SK-N-SH treated with all-trans-retinoic acid at 6 μM for 48 hours (cell line): ENCODE results near the gene GRK4.

Source experiments
- ATAC-seq: fragments of 200-7000 bp; cut with Tn5 transposase; 3 replicates; pipeline ENCODE4 v1.9.1; 2020; ENCODE audit warnings: mild to moderate bottlenecking, moderate library complexity
- BACH2 ChIP-seq: fragments of 250-450 bp; sonication (Bioruptor Pico); IDR thresholded peaks from 2 replicates; pipeline ENCODE4 v1.9.0; 2021; ENCODE audit warnings: mild to moderate bottlenecking, borderline replicate concordance
- CREB5 ChIP-seq: fragments of 250-450 bp; sonication (Bioruptor Pico); IDR thresholded peaks from 2 replicates; pipeline ENCODE4 v1.5.1; 2020; ENCODE audit warnings: low read depth, mild to moderate bottlenecking, moderate library complexity
- CSDC2 ChIP-seq: fragments of 250-450 bp; sonication (Bioruptor Pico); IDR thresholded peaks from 2 replicates; pipeline ENCODE4 v1.5.0; 2020; ENCODE audit warnings: mild to moderate bottlenecking, moderate library complexity
- CSRNP3 ChIP-seq: fragments of 250-450 bp; sonication (Bioruptor Pico); IDR thresholded peaks from 2 replicates; pipeline ENCODE4 v1.5.1; 2021; ENCODE audit warnings: mild to moderate bottlenecking, moderate library complexity
- ESRRG ChIP-seq: fragments of 250-450 bp; sonication (Bioruptor Pico); IDR thresholded peaks from 2 replicates; pipeline ENCODE4 v1.6.1; 2021; ENCODE audit warnings: mild to moderate bottlenecking
- GLIS3 ChIP-seq: fragments of 250-450 bp; sonication (Bioruptor Pico); IDR thresholded peaks from 2 replicates; pipeline ENCODE4 v1.5.0; 2020; ENCODE audit warnings: mild to moderate bottlenecking, moderate library complexity
- ISL1 ChIP-seq: fragments of 250-450 bp; sonication (Bioruptor Pico); IDR thresholded peaks from 2 replicates; pipeline ENCODE4 v2.1.2; 2022; ENCODE audit warnings: mild to moderate bottlenecking, moderate library complexity
- OSR1 ChIP-seq: fragments of 250-450 bp; sonication (Bioruptor Pico); IDR thresholded peaks from 2 replicates; pipeline ENCODE4 v1.8.0; 2022; ENCODE audit warnings: moderate library complexity, mild to moderate bottlenecking, inconsistent platforms
- PATZ1 ChIP-seq: fragments of 250-450 bp; sonication (Bioruptor Pico); IDR thresholded peaks from 2 replicates; pipeline ENCODE4 v1.8.0; 2020; ENCODE audit warnings: mild to moderate bottlenecking, moderate library complexity, borderline replicate concordance
- POU6F1 ChIP-seq: fragments of 250-450 bp; sonication (Bioruptor Pico); IDR thresholded peaks from 2 replicates; pipeline ENCODE4 v1.8.0; 2021; ENCODE audit warnings: low read depth, mild to moderate bottlenecking, moderate library complexity, borderline replicate concordance
- PPARA ChIP-seq: fragments of 250-450 bp; sonication (Bioruptor Pico); IDR thresholded peaks from 2 replicates; pipeline ENCODE4 v1.5.0; 2020; ENCODE audit warnings: mild to moderate bottlenecking, borderline replicate concordance
- RARB ChIP-seq: fragments of 250-450 bp; sonication (Bioruptor Pico); IDR thresholded peaks from 2 replicates; pipeline ENCODE4 v1.8.0; 2021; ENCODE audit warnings: mild to moderate bottlenecking, moderate library complexity
- SNAI2 ChIP-seq: fragments of 250-450 bp; sonication (Bioruptor Pico); IDR thresholded peaks from 2 replicates; pipeline ENCODE4 v1.5.0; 2020; ENCODE audit warnings: mild to moderate bottlenecking, moderate library complexity
- TCF4 ChIP-seq: fragments of 250-450 bp; sonication (Bioruptor Pico); IDR thresholded peaks from 2 replicates; pipeline ENCODE4 v1.8.0; 2021; ENCODE audit warnings: mild to moderate bottlenecking, moderate library complexity, borderline replicate concordance
- TOX ChIP-seq: fragments of 250-450 bp; sonication (Bioruptor Pico); IDR thresholded peaks from 2 replicates; pipeline ENCODE4 v1.8.0; 2021; ENCODE audit warnings: mild to moderate bottlenecking, moderate library complexity, borderline replicate concordance
- TSHZ2 ChIP-seq: fragments of 250-450 bp; sonication (Bioruptor Pico); IDR thresholded peaks from 2 replicates; pipeline ENCODE4 v1.5.0; 2020; ENCODE audit warnings: mild to moderate bottlenecking, moderate library complexity
- ZC3H10 ChIP-seq: fragments of 250-450 bp; sonication (Bioruptor Pico); IDR thresholded peaks from 2 replicates; pipeline ENCODE4 v1.5.1; 2021; ENCODE audit warnings: mild to moderate bottlenecking, moderate library complexity
- ZFP3 ChIP-seq: fragments of 250-450 bp; sonication (Bioruptor Pico); IDR thresholded peaks from 2 replicates; pipeline ENCODE4 v1.5.0; 2020; ENCODE audit warnings: mild to moderate bottlenecking, moderate library complexity
- ZFP30 ChIP-seq: fragments of 450-650 bp; formaldehyde crosslinking; IDR thresholded peaks from 2 replicates; pipeline ENCODE4 v1.5.0; 2022; ENCODE audit warnings: mild to moderate bottlenecking, moderate library complexity
- ZNF565 ChIP-seq: fragments of 450-650 bp; formaldehyde crosslinking; conservative IDR thresholded peaks from 2 replicates; pipeline ENCODE4 v1.5.0; 2020; ENCODE audit warnings: low read depth, mild to moderate bottlenecking, moderate library complexity
- ZNF70 ChIP-seq: fragments of 450-650 bp; formaldehyde crosslinking; IDR thresholded peaks from 2 replicates; pipeline ENCODE4 v1.5.0; 2020; ENCODE audit warnings: mild to moderate bottlenecking, moderate library complexity
- ZNF8 ChIP-seq: fragments of 450-650 bp; formaldehyde crosslinking; IDR thresholded peaks from 2 replicates; pipeline ENCODE4 v1.5.0; 2020; ENCODE audit warnings: mild to moderate bottlenecking, moderate library complexity

The GRK4 gene

GRCh38 chr4:2995546-2996265, 32.3 kb downstream of the GRK4 start:
- ATAC-seq: no peak
- TF ChIP-seq PATZ1 (no peak), GLIS3 (no peak), PPARA (no peak), CSRNP3 (CRISPR knock-in tag) (no peak), BACH2 (no peak), ISL1 (CRISPR knock-in tag) (no peak), ESRRG (CRISPR knock-in tag) (no peak), ZFP30 (CRISPR knock-in tag) (no peak), TCF4 (CRISPR knock-in tag) (no peak), SNAI2 (CRISPR knock-in tag) (no peak), ZFP3 (CRISPR knock-in tag) (no peak), CSDC2 (CRISPR knock-in tag) (no peak), ZNF8 (no peak), POU6F1 (no peak), OSR1 (CRISPR knock-in tag) (no peak), RARB (CRISPR knock-in tag) (no peak), TSHZ2 (CRISPR knock-in tag) (no peak), TOX (no peak), ZNF70 (CRISPR knock-in tag) (no peak), ZNF565 (CRISPR knock-in tag) (no peak)

- no peak for TF ChIP-seq RARB (CRISPR knock-in tag)
- no peak for TF ChIP-seq POU6F1
- no peak for TF ChIP-seq GLIS3
- no peak for TF ChIP-seq OSR1 (CRISPR knock-in tag)
- TF ChIP-seq SNAI2 (CRISPR knock-in tag): no peak
- no peak for TF ChIP-seq ESRRG (CRISPR knock-in tag)
- no peak for TF ChIP-seq PATZ1
- no peak for TF ChIP-seq TCF4 (CRISPR knock-in tag)
- no peak for TF ChIP-seq ZNF8
- no peak for TF ChIP-seq ZNF565 (CRISPR knock-in tag)
- no peak for TF ChIP-seq CREB5 (CRISPR knock-in tag)
- TF ChIP-seq CSRNP3 (CRISPR knock-in tag): no peak
- TF ChIP-seq TOX: no peak
- TF ChIP-seq ZNF70 (CRISPR knock-in tag): no peak
- TF ChIP-seq ZC3H10 (CRISPR knock-in tag): no peak
- ATAC-seq: no peak
Measured at GRCh38 chr4:2996415-2996814, 33.0 kb downstream of the GRK4 start.
